ENCODE data around the gene SAT2. TPM values are rescaled to one million over a fixed set of nuclear protein-coding genes. Genes with fewer than 3 reads are reported as not detected.
A peak's percentile ranks its signal among the peaks of the same experiment; 100 is the strongest.

SAT2 gene
- total RNA-seq, 2 donors from 2014 or later = 59.9 to 148 TPM

GRCh38 chr17:7614425-7615264, 13.0 kb downstream of the SAT2 start, which contains the start of gene FXR2:
TSS of gene FXR2 (minus strand) at chr17:7614897. CDS start at chr17:7614532, 365 bp downstream.
- peak; percentile 100 for DNase-seq
- 0% methylated on average over 18 to 79 of the region's 93 CpGs for WGBS, 2 donors
- Histone ChIP-seq H3K27ac (peak within 1 kb of the TSS; percentile 87 to 95 (median 92)), H3K36me3 (replicated peaks in 1 of 2; ENCODE audit: insufficient read depth in 1 of 2, low read depth in 2 of 2) (no peaks in the 10 kb centered on the region), H3K9me3 (no peaks in the 10 kb centered on the region), H3K4me1 (peaks cover 34% of the 10 kb centered on the region), H3K27me3 (no peaks in the 10 kb centered on the region), H3K4me3 (peak within 1 kb of the TSS; percentile 13 to 33)
- intact Hi-C loops (cut with DNase I) = no loop called here
- peak; percentile 46 to 73 (median 69) for TF ChIP-seq POLR2A (IDR thresholded peaks at IDR 0.05)
- peak; percentile 41 to 95 (median 86) for TF ChIP-seq CTCF (IDR thresholded peaks at IDR 0.05)
- ATAC-seq = peak; percentile 94

- Histone ChIP-seq H3K27ac (peak overlapping the region; percentile 79 to 95 (median 90)), H3K36me3 (replicated peaks in 1 of 2; ENCODE audit: insufficient read depth in 1 of 2, low read depth in 2 of 2) (no peaks in the 10 kb centered on the region), H3K4me3 (peak overlapping the region; percentile 13 to 33), H3K27me3 (no peaks in the 10 kb centered on the region), H3K4me1 (peaks cover 34% of the 10 kb centered on the region), H3K9me3 (no peaks in the 10 kb centered on the region)
- ATAC-seq = no peak
- intact Hi-C loops (cut with DNase I) = no loop called here
- 4 to 10% methylated on average over 12 to 20 of the region's 20 CpGs for WGBS, 2 donors
- DNase-seq = no peak
- no peak for TF ChIP-seq POLR2A (IDR thresholded peaks at IDR 0.05)
- TF ChIP-seq CTCF (IDR thresholded peaks at IDR 0.05) = peak in 1 of 7 experiments; percentile 14
Measured at GRCh38 chr17:7613769-7614424, 13.7 kb downstream of the SAT2 start.

- Histone ChIP-seq H3K9me3 (no peaks in the 10 kb centered on the region), H3K36me3 (replicated peaks in 1 of 2; ENCODE audit: insufficient read depth in 1 of 2, low read depth in 2 of 2) (no peaks in the 10 kb centered on the region), H3K27me3 (no peaks in the 10 kb centered on the region), H3K4me3 (no peak overlapping the region), H3K27ac (no peak overlapping the region), H3K4me1 (peaks cover 34% of the 10 kb centered on the region)
- TF ChIP-seq POLR2A (IDR thresholded peaks at IDR 0.05) (no peak), CTCF (IDR thresholded peaks at IDR 0.05) (no peak)
- intact Hi-C loops (cut with DNase I) = no loop called here
- ATAC-seq = no peak
- 91 to 92% methylated on average over 1 of the region's 1 CpG for WGBS, 2 donors
- DNase-seq = no peak
Measured at GRCh38 chr17:7612294-7612640, 15.4 kb downstream of the SAT2 start.

- H3K4me3 ChIP-seq = no peak overlapping the region
- 34 to 42% methylated on average over 3 of the region's 3 CpGs for WGBS, 2 donors
- TF ChIP-seq CTCF (IDR thresholded peaks at IDR 0.05) (no peak), POLR2A (IDR thresholded peaks at IDR 0.05) (no peak)
- ATAC-seq = no peak
- H3K4me1 ChIP-seq = peaks cover 34% of the 10 kb centered on the region
- H3K36me3 ChIP-seq (replicated peaks in 1 of 2; ENCODE audit: insufficient read depth in 1 of 2, low read depth in 2 of 2) = no peaks in the 10 kb centered on the region
- H3K9me3 ChIP-seq = no peaks in the 10 kb centered on the region
- no peak overlapping the region for H3K27ac ChIP-seq
- H3K27me3 ChIP-seq = no peaks in the 10 kb centered on the region
- no peak for DNase-seq
- intact Hi-C loops (cut with DNase I) = no loop called here
Measured at GRCh38 chr17:7611635-7612293, 15.9 kb downstream of the SAT2 start.
